IPS-NIHi7 (cell line): Measurements from ENCODE around the gene SLC29A3.

ENCODE experiments used
- DNase-seq: peaks from one replicate; pipeline ENCODE4 v3.0.0; 2012; ENCODE audit warnings: mixed read lengths; ENCODE audit errors: extremely low spot score

The SLC29A3 gene

GRCh38 chr10:71392292-71392691 lies 73.2 kb downstream of the SLC29A3 start:
- no peak for DNase-seq

GRCh38 chr10:71392791-71393781 lies 74.0 kb downstream of the SLC29A3 start:
- no peak for DNase-seq

GRCh38 chr10:71393841-71394475 lies 74.9 kb downstream of the SLC29A3 start:
- DNase-seq, result no peak

- no peak for DNase-seq
Observed at GRCh38 chr10:71394926-71395562, 76.0 kb downstream of the SLC29A3 start.

GRCh38 chr10:71395621-71396020 lies 76.6 kb downstream of the SLC29A3 start:
- no peak for DNase-seq

GRCh38 chr10:71396084-71396710 lies 77.1 kb downstream of the SLC29A3 start:
- DNase-seq, result peak; percentile 87

GRCh38 chr10:71396711-71397295 lies 77.7 kb downstream of the SLC29A3 start, which contains the start of gene CDH23:
TSS of gene CDH23 (plus strand) at chr10:71396920. CDS start at chr10:71439832, 42,912 bp downstream.
- peak; percentile 78 for DNase-seq

GRCh38 chr10:71397296-71398212 lies 78.5 kb downstream of the SLC29A3 start:
- DNase-seq, result no peak

- DNase-seq, result no peak
Observed at GRCh38 chr10:71398976-71399375, 79.9 kb downstream of the SLC29A3 start.

GRCh38 chr10:71399946-71400345 lies 80.9 kb downstream of the SLC29A3 start:
- DNase-seq, result no peak

- no peak for DNase-seq
Observed at GRCh38 chr10:71401056-71401455, 82.0 kb downstream of the SLC29A3 start.

GRCh38 chr10:71402005-71402404 lies 82.9 kb downstream of the SLC29A3 start:
- DNase-seq, result no peak

- DNase-seq, result no peak
Observed at GRCh38 chr10:71404503-71405295, 85.6 kb downstream of the SLC29A3 start.

GRCh38 chr10:71406878-71407277 lies 87.8 kb downstream of the SLC29A3 start:
- no peak for DNase-seq

GRCh38 chr10:71408436-71409225 lies 89.6 kb downstream of the SLC29A3 start:
- no peak for DNase-seq

- no peak for DNase-seq
Observed at GRCh38 chr10:71409516-71410104, 90.6 kb downstream of the SLC29A3 start.
